PC-3 (cell line): ENCODE measurements around the gene PYGM. TPM values are rescaled to one million over a fixed set of nuclear protein-coding genes. Genes with fewer than 3 reads are reported as not detected.

Experiments
- ATAC-seq: fragments of 200-7000 bp; cut with Tn5 transposase; 2 replicates; pipeline ENCODE4 v1.9.1; 2020; ENCODE audit warnings: mild to moderate bottlenecking, moderate library complexity
- BruUV-seq: library from RNA; stranded (reverse); fragments of 400-500 nt; replicated peaks from 2 replicates; lab custom pipeline; 2021; lab: Mats Ljungman, UMichigan
- CTCF ChIA-PET: fragments of 300-600 bp; sonication (Branson Sonifier 250); formaldehyde crosslinking; loops from one replicate; lab custom pipeline; 2022; ENCODE audit warnings: antibody characterized with exemption; lab: Charles Lee
- POLR2A ChIA-PET: fragments of 300-600 bp; sonication (Branson Sonifier 250); formaldehyde crosslinking; loops from one replicate; lab custom pipeline; 2022; ENCODE audit warnings: antibody characterized with exemption; ENCODE audit not compliant: unreplicated experiment; lab: Charles Lee
- DNase-seq: peaks from one replicate; pipeline ENCODE4 v3.0.0-alpha.2; 2015
- H2AFZ ChIP-seq: fragments of 300-600 bp; sonication (generic); 2 replicates; pipeline ENCODE4 v1.6.0; 2016; ENCODE audit warnings: antibody characterized with exemption, low read length
- H3F3A ChIP-seq: fragments of 300-600 bp; sonication (generic); one replicate; pipeline ENCODE4 v1.6.0; 2017; ENCODE audit warnings: antibody characterized with exemption, low read length, control low read depth, mild to moderate bottlenecking; ENCODE audit not compliant: unreplicated experiment
- H3K27ac ChIP-seq: fragments of 300-600 bp; sonication (generic); 2 replicates; pipeline ENCODE4 v1.5.1; 2016; ENCODE audit warnings: mild to moderate bottlenecking, low read length
- H3K27me3 ChIP-seq: fragments of 300-600 bp; sonication (generic); 2 replicates; pipeline ENCODE4 v1.6.1; 2016; ENCODE audit warnings: low read length, mixed read lengths
- H3K36me3 ChIP-seq: fragments of 300-600 bp; sonication (generic); 2 replicates; pipeline ENCODE4 v1.6.1; 2016; ENCODE audit warnings: low read depth, mixed run types, low read length, mixed read lengths
- H3K4me1 ChIP-seq: fragments of 300-600 bp; sonication (generic); 2 replicates; pipeline ENCODE4 v1.5.1; 2016; ENCODE audit warnings: low read length; ENCODE audit not compliant: insufficient read depth
- H3K4me2 ChIP-seq: fragments of 300-600 bp; sonication (generic); 2 replicates; pipeline ENCODE4 v1.6.0; 2016; ENCODE audit warnings: low read length
- H3K4me3 ChIP-seq: fragments of 300-600 bp; sonication (generic); 2 replicates; pipeline ENCODE4 v1.5.1; 2016; ENCODE audit warnings: mild to moderate bottlenecking, low read length, mixed read lengths
- H3K79me2 ChIP-seq: fragments of 300-600 bp; sonication (generic); 2 replicates; pipeline ENCODE4 v1.6.1; 2017; ENCODE audit warnings: low read length, mixed read lengths
- H3K9ac ChIP-seq: fragments of 300-600 bp; sonication (generic); 2 replicates; pipeline ENCODE4 v1.6.0; 2016; ENCODE audit warnings: mild to moderate bottlenecking, low read length
- H3K9me2 ChIP-seq: fragments of 300-600 bp; sonication (generic); replicated peaks from 2 replicates; pipeline ENCODE4 v1.6.1; 2016; ENCODE audit warnings: mixed run types, low read length, mixed read lengths
- H3K9me3 ChIP-seq: fragments of 300-600 bp; sonication (generic); 2 replicates; pipeline ENCODE4 v1.6.1; 2016; ENCODE audit warnings: low read length, mixed read lengths
- H4K20me1 ChIP-seq: fragments of 300-600 bp; sonication (generic); 2 replicates; pipeline ENCODE4 v1.6.1; 2016; ENCODE audit warnings: low read length, mixed read lengths
- EZH2 ChIP-seq: fragments of 300-600 bp; sonication (generic); IDR thresholded peaks from one replicate; pipeline ENCODE4 v1.6.1; 2017; ENCODE audit warnings: antibody characterized with exemption, mild to moderate bottlenecking, low read length; ENCODE audit not compliant: unreplicated experiment
- EZH2phosphoT487 ChIP-seq: fragments of 300-600 bp; sonication (generic); IDR thresholded peaks from 2 replicates; pipeline ENCODE4 v1.6.1; 2018; ENCODE audit warnings: mild to moderate bottlenecking, antibody characterized with exemption, low read length, borderline replicate concordance
- intact Hi-C: fragments of 100-400 bp; cut with micrococcal nuclease; formaldehyde crosslinking; loops from 2 replicates; pipeline ENCODE4 v1.9.0; 2023
- total RNA-seq: library from RNA; depleted of rRNA; stranded (reverse); fragments of >200 nt; gene quantifications from 2 replicates; pipeline ENCODE4 v1.2.3, GENCODE V29; 2014; rRNA removed
- TF ChIP-seq, protein P1 (sequence below): fragments of 300-600 bp; sonication (generic); conservative IDR thresholded peaks from 2 replicates; pipeline ENCODE4 v1.5.1; 2017; ENCODE audit warnings: antibody characterized with exemption, low read depth, mild to moderate bottlenecking, low read length

The PYGM gene
- total RNA-seq, 1 experiment from 2014 or later, result 0.95 TPM

DNA sequence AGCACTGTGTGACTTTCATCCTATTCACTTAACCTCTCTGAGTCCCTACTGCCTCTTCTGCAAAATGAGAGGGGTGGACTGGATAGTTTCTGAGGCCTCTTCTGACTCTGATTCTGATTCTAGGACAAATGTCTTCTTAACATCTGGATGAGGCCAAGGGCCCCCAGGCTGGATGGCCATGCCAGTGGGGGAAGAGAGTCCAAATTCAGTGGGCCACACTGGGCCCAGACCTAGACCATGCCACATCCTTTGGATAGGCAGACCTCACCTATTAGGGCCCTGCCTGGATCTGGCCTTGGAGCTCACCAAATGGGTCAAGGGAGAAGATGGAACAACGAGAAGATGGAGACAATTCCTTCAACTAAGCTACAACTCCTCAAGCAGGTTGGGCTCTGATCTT lies 61.3 kb downstream of the PYGM start:
- Histone ChIP-seq H3K27me3 (peaks cover 58% of the 10 kb centered on the region), H3K9me2 (no peaks in the 10 kb centered on the region), H3K36me3 (no peaks in the 10 kb centered on the region), H3K4me1 (no peaks in the 10 kb centered on the region), H4K20me1 (no peaks in the 10 kb centered on the region), H3K9me3 (no peaks in the 10 kb centered on the region), H3K27ac (no peak overlapping the region), H3K4me2 (no peak overlapping the region), H3K4me3 (no peak overlapping the region), H3F3A (no peaks in the 10 kb centered on the region), H2AFZ (no peak overlapping the region), H3K9ac (no peak overlapping the region), H3K79me2 (no peaks in the 10 kb centered on the region)
- ChIA-PET POLR2A (no interaction called here), CTCF (no interaction called here)
- TF ChIP-seq EZH2, result no peak
- ATAC-seq (no peak), DNase-seq (no peak)
- no TSS peak for BruUV-seq
- intact Hi-C loops, result no loop called here

DNA sequence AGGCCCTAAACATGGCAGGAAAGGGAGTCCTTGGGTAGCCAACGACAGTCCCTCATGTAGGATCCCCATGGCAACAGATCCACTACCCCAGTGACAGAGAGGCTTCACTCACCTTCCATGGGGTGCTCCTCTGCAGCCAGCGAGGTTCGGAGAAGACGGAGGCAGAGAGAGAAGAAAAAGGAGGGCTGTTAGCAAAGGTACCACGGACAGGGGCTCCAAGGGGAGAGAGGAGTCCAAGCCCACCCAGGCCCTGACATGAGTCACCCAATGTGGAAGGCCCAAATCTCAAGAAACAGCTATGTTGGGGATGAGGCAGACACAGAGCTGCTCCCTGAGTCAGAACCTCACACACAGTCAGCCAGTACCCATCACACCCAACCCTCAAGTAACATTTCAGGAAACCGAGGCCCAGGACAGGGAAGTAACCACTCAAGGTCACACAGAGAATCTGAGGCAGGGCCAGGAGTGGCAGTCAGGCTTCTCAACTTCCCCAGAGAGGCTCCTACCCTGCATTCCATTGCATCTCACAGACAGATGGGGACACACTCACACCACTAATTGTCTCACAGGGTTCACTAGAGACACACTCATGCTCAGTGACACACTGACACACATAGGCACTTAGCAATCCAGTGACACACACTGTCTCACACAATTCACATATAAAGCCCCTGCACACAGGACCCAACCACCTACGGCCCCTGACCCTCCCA lies 62.0 kb downstream of the PYGM start:
- Histone ChIP-seq H3K36me3 (no peaks in the 10 kb centered on the region), H3K4me2 (no peak overlapping the region), H3K4me3 (no peak overlapping the region), H2AFZ (no peak overlapping the region), H3K9me2 (no peaks in the 10 kb centered on the region), H3K27me3 (peaks cover 59% of the 10 kb centered on the region), H3K4me1 (no peaks in the 10 kb centered on the region), H3K9ac (no peak overlapping the region), H3K79me2 (no peaks in the 10 kb centered on the region), H3F3A (no peaks in the 10 kb centered on the region), H4K20me1 (no peaks in the 10 kb centered on the region), H3K27ac (no peak overlapping the region), H3K9me3 (no peaks in the 10 kb centered on the region)
- intact Hi-C loops, result no loop called here
- no TSS peak for BruUV-seq
- no peak for ATAC-seq
- DNase-seq, result no peak
- CTCF ChIA-PET, result no interaction called here
- POLR2A ChIA-PET, result no interaction called here
- TF ChIP-seq, protein P1, sequence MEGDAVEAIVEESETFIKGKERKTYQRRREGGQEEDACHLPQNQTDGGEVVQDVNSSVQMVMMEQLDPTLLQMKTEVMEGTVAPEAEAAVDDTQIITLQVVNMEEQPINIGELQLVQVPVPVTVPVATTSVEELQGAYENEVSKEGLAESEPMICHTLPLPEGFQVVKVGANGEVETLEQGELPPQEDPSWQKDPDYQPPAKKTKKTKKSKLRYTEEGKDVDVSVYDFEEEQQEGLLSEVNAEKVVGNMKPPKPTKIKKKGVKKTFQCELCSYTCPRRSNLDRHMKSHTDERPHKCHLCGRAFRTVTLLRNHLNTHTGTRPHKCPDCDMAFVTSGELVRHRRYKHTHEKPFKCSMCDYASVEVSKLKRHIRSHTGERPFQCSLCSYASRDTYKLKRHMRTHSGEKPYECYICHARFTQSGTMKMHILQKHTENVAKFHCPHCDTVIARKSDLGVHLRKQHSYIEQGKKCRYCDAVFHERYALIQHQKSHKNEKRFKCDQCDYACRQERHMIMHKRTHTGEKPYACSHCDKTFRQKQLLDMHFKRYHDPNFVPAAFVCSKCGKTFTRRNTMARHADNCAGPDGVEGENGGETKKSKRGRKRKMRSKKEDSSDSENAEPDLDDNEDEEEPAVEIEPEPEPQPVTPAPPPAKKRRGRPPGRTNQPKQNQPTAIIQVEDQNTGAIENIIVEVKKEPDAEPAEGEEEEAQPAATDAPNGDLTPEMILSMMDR, result no peak
- TF ChIP-seq EZH2 (no peak), EZH2phosphoT487 (no peak)

Other genes with a start within 250 kb of the PYGM start
- not detected in 2 replicates for gene SLC22A11, start 204.0 kb downstream of the PYGM start, total RNA-seq
- not detected in 2 replicates for gene SLC22A12, start 168.8 kb downstream of the PYGM start, total RNA-seq
- gene NRXN2, start 36.8 kb downstream of the PYGM start, total RNA-seq, result not detected in 2 replicates
- not detected in 2 replicates for gene RASGRP2, start 15.8 kb downstream of the PYGM start, total RNA-seq
- gene SF1, start 18.6 kb upstream of the PYGM start, total RNA-seq, result 209 and 217 TPM in 2 replicates
- 55.6 and 57.0 TPM in 2 replicates for gene MAP4K2, start 43.2 kb upstream of the PYGM start, total RNA-seq
- 46.1 and 54.1 TPM in 2 replicates for gene MEN1, start 50.6 kb upstream of the PYGM start, total RNA-seq
- gene CDC42BPG, start 84.7 kb upstream of the PYGM start, total RNA-seq, result 14.5 and 30.5 TPM in 2 replicates
- 340 and 370 TPM in 2 replicates for gene EHD1, start 118.6 kb upstream of the PYGM start, total RNA-seq
- gene ATG2A, start 157.2 kb upstream of the PYGM start, total RNA-seq, result 45.6 and 51.4 TPM in 2 replicates
- 24.9 and 31.3 TPM in 2 replicates for gene PPP2R5B, start 164.7 kb upstream of the PYGM start, total RNA-seq
- gene GPHA2, start 175.9 kb upstream of the PYGM start, total RNA-seq, result not detected in 2 replicates
- not detected in 2 replicates for gene MAJIN, start 212.1 kb upstream of the PYGM start, total RNA-seq
- 0.52 TPM in 1 of 2 replicates, not detected in the other for gene BATF2, start 237.0 kb upstream of the PYGM start, total RNA-seq